ENCODE results near the gene HOXA7.

HOXA7 gene

GRCh38 chr7:27198138-27198841 lies 41.8 kb upstream of the HOXA7 start:
- peak overlapping the region; percentile 15; the same call in 1 of the 2 replicates for H3K4me3 ChIP-seq (ENCODE audit: low read length)
- TF ChIP-seq ZNF274 (IDR thresholded peaks at IDR 0.05; ENCODE audit: low read depth, low read length): no peak

DNA sequence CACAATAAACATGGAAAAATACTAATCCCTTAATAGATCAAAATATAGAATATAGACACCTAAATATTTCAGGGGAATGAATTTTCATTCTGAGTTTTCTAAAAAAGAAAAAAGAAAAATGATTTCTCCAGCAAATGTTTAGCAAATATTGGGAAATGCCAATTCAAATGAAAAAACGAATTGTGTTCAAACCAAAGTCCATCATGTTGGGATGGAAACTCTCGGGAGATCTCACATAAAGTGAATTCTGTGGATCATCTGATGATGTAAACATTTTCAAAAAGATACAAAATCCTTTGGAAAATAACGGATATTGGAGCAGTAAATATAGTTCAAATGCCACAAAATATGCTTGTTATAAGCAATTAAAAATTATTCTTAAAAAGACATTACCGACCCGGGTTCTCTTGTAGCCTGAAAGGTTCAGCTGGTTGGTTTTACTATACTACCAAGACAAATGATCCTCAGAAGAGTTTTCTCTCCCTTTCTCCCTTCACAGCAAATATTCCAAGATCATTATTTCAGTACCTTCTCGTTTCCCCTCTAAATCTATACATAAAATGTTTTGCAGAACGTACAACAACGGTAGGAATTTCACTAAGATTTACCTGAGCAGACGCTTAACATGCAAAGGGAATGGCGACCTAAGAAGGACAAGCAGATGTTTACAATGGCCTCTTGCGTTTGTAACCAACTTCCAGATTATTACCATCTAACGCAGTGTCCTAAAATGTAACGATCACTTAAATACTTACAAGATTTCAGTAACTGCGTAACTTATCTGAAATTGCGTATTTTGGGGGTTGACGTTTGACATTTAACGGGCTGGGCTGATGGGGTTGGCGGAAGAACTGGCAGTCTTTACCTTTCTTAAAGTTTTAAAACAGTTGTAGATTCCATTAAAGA lies 40.9 kb upstream of the HOXA7 start:
- H3K4me3 ChIP-seq (ENCODE audit: low read length): peak overlapping the region; percentile 15; the same call in 1 of the 2 replicates
- no peak for TF ChIP-seq ZNF274 (IDR thresholded peaks at IDR 0.05; ENCODE audit: low read depth, low read length)

- TF ChIP-seq ZNF274 (IDR thresholded peaks at IDR 0.05; ENCODE audit: low read depth, low read length): no peak
- H3K4me3 ChIP-seq (ENCODE audit: low read length): no peak overlapping the region; the same call in 1 of the 2 replicates
These were observed 39.9 kb upstream of the HOXA7 start for GRCh38 chr7:27196287-27196767.

GRCh38 chr7:27194686-27195379 lies 38.4 kb upstream of the HOXA7 start:
- no peak for TF ChIP-seq ZNF274 (IDR thresholded peaks at IDR 0.05; ENCODE audit: low read depth, low read length)
- H3K4me3 ChIP-seq (ENCODE audit: low read length): no peak overlapping the region

DNA sequence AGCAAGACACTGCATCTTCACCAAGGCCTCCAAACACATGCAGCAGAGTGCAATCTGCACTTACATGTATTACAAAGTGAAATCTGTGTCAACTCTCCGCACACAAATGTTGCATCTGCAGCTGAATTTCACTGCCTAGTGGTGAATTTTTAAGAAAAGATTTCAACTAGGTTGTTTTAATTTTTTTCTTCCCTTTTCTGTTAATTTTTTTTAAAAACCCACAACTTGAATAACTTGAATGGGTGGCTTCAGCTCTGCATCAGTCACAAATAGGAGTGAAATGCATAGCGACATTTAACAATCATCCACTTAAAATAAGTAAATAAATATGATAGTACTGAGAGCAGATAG lies 37.5 kb upstream of the HOXA7 start:
- TF ChIP-seq ZNF274 (IDR thresholded peaks at IDR 0.05; ENCODE audit: low read depth, low read length): no peak
- H3K4me3 ChIP-seq (ENCODE audit: low read length): no peak overlapping the region

DNA sequence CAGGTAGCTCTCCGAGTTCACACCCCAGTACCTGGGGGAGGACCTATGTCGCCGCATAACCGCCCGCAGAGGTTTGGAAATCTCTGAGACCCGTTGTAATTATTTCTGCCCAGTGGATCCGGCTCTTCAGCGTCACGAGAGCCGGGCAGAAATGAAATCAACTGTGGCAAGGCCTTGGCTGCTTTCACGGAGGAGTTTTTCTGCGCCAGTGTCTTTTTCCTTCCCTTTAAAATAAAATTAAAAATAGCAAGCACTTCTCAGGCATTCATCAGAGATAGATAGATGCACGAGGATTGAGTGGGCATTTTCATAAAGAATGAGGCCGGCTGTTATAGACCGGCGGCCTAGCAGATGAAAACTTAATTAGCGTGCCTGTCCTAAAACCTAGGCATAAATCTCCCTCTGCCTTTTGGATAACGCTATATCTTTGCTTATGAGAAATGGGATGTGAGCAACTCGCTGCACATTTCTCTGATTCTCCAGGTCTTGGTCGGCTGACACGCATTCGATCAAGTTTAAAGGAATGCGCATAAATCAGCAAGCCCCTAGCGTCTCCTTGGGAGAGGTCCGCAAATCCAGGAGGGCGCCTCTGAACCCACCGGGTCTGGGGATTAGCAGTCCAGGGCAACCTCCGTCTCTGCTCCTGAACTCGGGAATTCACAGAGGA lies 37.0 kb upstream of the HOXA7 start:
- no peak for TF ChIP-seq ZNF274 (IDR thresholded peaks at IDR 0.05; ENCODE audit: low read depth, low read length)
- no peak overlapping the region for H3K4me3 ChIP-seq (ENCODE audit: low read length)

GRCh38 chr7:27192546-27193334 lies 36.3 kb upstream of the HOXA7 start:
- H3K4me3 ChIP-seq (ENCODE audit: low read length): no peak overlapping the region; the same call in 1 of the 2 replicates

GRCh38 chr7:27191833-27192545 lies 35.5 kb upstream of the HOXA7 start:
- no peak for TF ChIP-seq ZNF274 (IDR thresholded peaks at IDR 0.05; ENCODE audit: low read depth, low read length)
- H3K4me3 ChIP-seq (ENCODE audit: low read length): no peak overlapping the region; the same call in 1 of the 2 replicates

More at GRCh38 chr7:27192546-27193334, 36.3 kb upstream of the HOXA7 start:
- TF ChIP-seq ZNF274 (IDR thresholded peaks at IDR 0.05; ENCODE audit: low read depth, low read length): no peak

DNA sequence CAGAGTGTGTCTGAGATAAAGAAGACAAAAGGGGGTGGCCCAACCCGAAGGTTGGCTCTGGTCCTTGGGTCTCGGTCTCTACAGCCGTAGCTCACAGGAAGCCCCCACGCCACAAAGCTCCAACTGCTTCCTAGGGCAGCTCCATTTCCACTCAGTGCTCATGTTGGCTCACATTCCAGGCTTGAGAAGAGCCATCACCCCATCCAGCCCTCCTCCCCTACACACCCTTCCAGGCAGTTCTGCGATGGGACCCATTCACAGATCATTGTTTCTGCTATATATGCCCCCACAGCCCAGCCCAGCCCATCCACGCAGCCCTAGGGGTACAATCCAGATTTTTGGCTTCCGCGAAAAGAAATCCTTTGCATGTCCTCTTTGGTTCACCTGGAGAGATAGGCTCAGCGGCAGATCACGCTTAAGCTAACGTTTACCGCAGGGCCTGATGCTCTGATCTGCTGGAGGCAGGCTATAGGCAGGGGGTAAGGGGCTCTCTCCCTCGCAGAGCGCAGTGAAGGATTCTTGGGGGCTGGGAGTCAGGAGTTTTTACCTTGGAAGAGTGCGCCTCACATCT lies 34.8 kb upstream of the HOXA7 start:
- H3K4me3 ChIP-seq (ENCODE audit: low read length): no peak overlapping the region
- no peak for TF ChIP-seq ZNF274 (IDR thresholded peaks at IDR 0.05; ENCODE audit: low read depth, low read length)

DNA sequence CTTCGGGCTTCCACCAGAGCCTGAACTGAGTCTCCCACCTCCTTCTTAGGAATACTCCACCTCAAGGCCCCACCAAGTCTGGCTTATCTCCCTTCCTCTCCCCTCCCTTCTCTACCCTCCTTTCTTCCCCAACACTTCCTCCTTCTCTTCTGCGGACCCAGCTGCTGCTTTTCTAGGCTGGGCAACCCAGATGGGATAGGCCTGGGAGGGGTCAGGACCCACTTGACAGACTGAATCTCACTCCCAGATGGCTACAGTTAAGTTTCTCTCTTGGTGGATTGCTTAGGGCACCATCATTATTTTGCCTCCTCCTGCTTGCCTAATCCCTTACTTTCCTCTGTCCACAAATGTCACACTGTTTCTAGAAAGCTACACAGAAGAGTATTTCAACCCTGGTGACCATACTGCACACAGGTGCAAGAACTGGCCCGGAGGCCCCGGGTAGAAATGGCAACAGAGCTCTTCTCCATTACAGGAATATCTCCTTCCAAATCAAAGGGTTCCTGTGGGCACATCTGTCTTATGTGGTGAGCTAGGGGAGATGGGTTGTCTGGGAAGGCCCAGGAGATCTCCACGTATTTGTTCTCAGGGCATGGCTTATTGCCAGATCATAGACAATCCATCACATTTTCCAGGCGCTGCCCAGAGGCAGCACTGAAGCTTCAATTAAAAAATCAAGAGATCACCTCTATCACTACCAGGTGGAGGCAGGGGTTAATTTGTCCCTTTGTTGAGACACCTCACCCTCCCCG lies 33.7 kb upstream of the HOXA7 start:
- TF ChIP-seq ZNF274 (IDR thresholded peaks at IDR 0.05; ENCODE audit: low read depth, low read length): no peak
- H3K4me3 ChIP-seq (ENCODE audit: low read length): no peak overlapping the region

DNA sequence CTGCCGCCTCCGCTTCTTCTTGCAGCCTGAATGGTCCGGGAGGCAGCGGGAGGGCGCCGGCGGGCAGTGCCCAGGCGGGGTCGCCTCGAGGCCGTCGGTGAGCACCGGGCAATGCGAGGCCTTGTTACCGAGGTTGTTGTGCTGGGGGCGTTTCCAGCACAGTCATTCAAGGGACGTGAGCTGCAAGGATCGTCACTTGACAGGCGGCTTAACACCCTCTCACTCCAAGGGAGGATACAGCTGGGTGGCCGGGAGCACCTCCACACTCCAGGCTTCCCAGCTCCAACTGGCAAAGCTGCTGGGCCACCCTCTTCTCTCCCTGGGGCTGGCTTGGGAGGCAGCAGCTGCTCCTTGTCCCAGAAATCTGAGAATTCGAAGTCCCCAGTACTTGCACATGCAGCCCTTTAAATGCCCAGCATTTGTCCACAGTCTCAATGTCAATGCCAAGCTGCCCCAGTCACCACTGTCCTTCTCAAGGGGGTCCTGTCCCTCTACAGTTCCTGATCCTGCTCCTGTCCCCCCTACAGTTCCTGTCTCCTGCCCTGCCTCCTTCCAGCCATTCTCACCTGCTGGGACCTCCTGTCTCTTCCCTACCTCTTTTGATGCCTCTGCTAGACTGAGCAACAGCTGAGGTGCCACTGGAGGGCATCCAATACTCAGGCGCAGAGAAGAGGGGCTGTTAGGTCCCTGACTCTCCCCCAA lies 33.0 kb upstream of the HOXA7 start:
- H3K4me3 ChIP-seq (ENCODE audit: low read length): no peak overlapping the region
- no peak for TF ChIP-seq ZNF274 (IDR thresholded peaks at IDR 0.05; ENCODE audit: low read depth, low read length)
